GM13976 (cell line): Measurements from ENCODE around the gene COL24A1.

Source experiments
- DNase-seq: peaks from one replicate; pipeline ENCODE4 v3.0.0; 2012; ENCODE audit warnings: low spot score
- CTCF ChIP-seq: IDR thresholded peaks from 2 replicates; pipeline ENCODE4 v1.5.1; 2012; ENCODE audit warnings: borderline replicate concordance, mild to moderate bottlenecking; ENCODE audit not compliant: insufficient read depth; ENCODE audit errors: extremely low read depth, missing control alignments, control extremely low read depth
- in situ Hi-C: fragments of 300-500 bp; cut with MboI; formaldehyde crosslinking; loops from one replicate; pipeline ENCODE4 v1.12.0; 2022; ENCODE audit warnings: low sequenced_read_pairs, mixed read lengths, inconsistent platforms; ENCODE audit not compliant: unreplicated experiment

COL24A1 gene

GRCh38 chr1:86195281-86195680 lies 38.7 kb upstream of the COL24A1 start:
- no peak for TF ChIP-seq CTCF
- DNase-seq: no peak
- in situ Hi-C loops: no loop called here

DNA sequence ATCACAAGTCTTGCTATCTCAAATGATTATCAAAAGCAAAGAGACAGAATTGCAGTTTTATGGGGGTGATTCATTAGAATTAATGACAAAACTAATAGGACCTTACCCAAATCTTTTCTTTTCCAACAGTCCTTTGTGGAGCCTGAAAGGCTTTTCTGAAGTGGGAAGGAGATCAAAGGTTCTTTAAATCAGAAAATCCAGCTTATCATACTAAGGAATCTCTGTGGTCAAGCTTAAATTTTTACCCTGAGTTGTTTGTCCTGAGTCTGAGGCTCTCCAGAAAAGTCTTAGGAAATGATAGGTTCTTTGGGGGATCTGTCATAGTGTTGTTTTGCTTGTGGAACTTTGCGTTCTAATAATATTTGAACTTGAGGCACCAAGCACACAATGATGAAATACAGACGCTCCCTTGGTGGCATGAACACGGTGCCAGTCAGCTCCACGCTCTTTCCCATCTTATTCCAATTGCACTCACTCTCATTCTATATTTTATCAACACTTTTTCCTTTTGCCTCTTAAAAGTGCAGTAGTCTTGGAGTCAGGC lies 38.0 kb upstream of the COL24A1 start:
- no peak for DNase-seq
- in situ Hi-C loops: no loop called here
- TF ChIP-seq CTCF: no peak

- in situ Hi-C loops: no loop called here
Observed at GRCh38 chr1:86192417-86192816, 35.8 kb upstream of the COL24A1 start.

DNA sequence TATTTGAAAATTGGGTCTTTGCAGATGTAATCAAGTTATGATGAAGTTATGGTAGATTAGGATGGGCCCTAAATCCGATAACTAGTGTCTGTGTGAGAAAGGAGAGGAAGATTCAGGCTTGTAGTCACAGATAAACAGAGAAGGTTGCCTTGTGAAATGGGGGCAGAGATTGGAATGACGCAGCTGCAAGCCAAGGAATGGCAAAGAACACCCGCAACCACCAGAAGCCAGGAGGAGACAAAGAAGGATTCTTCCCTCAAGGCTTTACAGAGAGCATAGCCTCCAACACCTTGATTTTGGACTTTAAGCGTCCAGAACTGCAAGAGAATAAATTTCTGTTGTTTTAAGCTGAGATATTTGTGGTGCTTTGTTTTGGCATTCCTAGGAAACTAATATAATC lies 35.4 kb upstream of the COL24A1 start:
- TF ChIP-seq CTCF: no peak
- no peak for DNase-seq
- in situ Hi-C loops: no loop called here

More at GRCh38 chr1:86192417-86192816, 35.8 kb upstream of the COL24A1 start:
- TF ChIP-seq CTCF: no peak
- DNase-seq: no peak

- in situ Hi-C loops: no loop called here
- TF ChIP-seq CTCF: no peak
Observed at GRCh38 chr1:86190873-86191272, 34.3 kb upstream of the COL24A1 start.

GRCh38 chr1:86184426-86184825 lies 27.9 kb upstream of the COL24A1 start:
- in situ Hi-C loops: no loop called here
- DNase-seq: no peak
- no peak for TF ChIP-seq CTCF

More at GRCh38 chr1:86190873-86191272, 34.3 kb upstream of the COL24A1 start:
- no peak for DNase-seq

- no peak for TF ChIP-seq CTCF
- in situ Hi-C loops: no loop called here
- no peak for DNase-seq
Observed at GRCh38 chr1:86183810-86184209, 27.2 kb upstream of the COL24A1 start.
